Placental epithelial cell (primary cell): ENCODE measurements around the gene SWT1. TPM values are rescaled to one million over a fixed set of nuclear protein-coding genes. Genes with fewer than 3 reads are reported as not detected.

Experiments used
- small RNA-seq: library from RNA; depleted of rRNA; stranded (forward); fragments of <200 nt; gene quantifications from one replicate; pipeline ENCODE3, GENCODE V24; 2012
- total RNA-seq: library from RNA; depleted of rRNA; stranded (reverse); fragments of >200 nt; gene quantifications from 2 replicates; pipeline ENCODE4 v1.2.3, GENCODE V29; 2012

SWT1 gene
- 4.8 and 7.5 TPM in 2 replicates for total RNA-seq

GRCh38 chr1:185156854-185157598, at the start of gene SWT1, which contains the start of gene TRMT1L:
Gene SWT1, plus strand, starts transcription at chr1:185157167. Its CDS starts 3,675 bp downstream, at chr1:185160842.
Gene TRMT1L, minus strand, starts transcription at chr1:185156953. Its CDS starts 241 bp downstream, at chr1:185156712.

GRCh38 chr1:185317034-185317885, 160.3 kb downstream of the SWT1 start, which contains the start of gene IVNS1ABP:
Gene IVNS1ABP, minus strand, starts transcription at chr1:185317243. Its CDS starts 7,750 bp downstream, at chr1:185309493.

Small RNAs within 50 kb of the gene (small RNA-seq; reads per million reads assigned to genes)
- gene RF00019 = not detected

Other genes with a start within 250 kb of the SWT1 start
- 0.33 and 0.79 TPM in 2 replicates for gene NIBAN1, start 182.7 kb upstream of the SWT1 start, total RNA-seq
- gene RNF2, start 111.6 kb upstream of the SWT1 start, total RNA-seq = 19.2 and 20.8 TPM in 2 replicates
- 15.1 and 22.4 TPM in 2 replicates for gene TRMT1L, start 214 bp upstream of the SWT1 start, total RNA-seq
- 57.6 and 86.0 TPM in 2 replicates for gene IVNS1ABP, start 160.1 kb downstream of the SWT1 start, total RNA-seq